GM23248 (cell line): ENCODE results near the gene EEF1A2.

Experiments used
- EZH2 ChIP-seq: fragments of 200-600 bp; sonication (generic); IDR thresholded peaks from 2 replicates; pipeline ENCODE4 v1.6.1; 2018; ENCODE audit warnings: antibody characterized with exemption, mild to moderate bottlenecking; ENCODE audit not compliant: insufficient read depth, poor library complexity, severe bottlenecking
- EZH2phosphoT487 ChIP-seq: fragments of 200-600 bp; sonication (generic); IDR thresholded peaks from 2 replicates; pipeline ENCODE4 v1.6.1; 2018; ENCODE audit warnings: antibody characterized with exemption, moderate library complexity, mild to moderate bottlenecking, low read depth; ENCODE audit not compliant: insufficient read depth

DNA sequence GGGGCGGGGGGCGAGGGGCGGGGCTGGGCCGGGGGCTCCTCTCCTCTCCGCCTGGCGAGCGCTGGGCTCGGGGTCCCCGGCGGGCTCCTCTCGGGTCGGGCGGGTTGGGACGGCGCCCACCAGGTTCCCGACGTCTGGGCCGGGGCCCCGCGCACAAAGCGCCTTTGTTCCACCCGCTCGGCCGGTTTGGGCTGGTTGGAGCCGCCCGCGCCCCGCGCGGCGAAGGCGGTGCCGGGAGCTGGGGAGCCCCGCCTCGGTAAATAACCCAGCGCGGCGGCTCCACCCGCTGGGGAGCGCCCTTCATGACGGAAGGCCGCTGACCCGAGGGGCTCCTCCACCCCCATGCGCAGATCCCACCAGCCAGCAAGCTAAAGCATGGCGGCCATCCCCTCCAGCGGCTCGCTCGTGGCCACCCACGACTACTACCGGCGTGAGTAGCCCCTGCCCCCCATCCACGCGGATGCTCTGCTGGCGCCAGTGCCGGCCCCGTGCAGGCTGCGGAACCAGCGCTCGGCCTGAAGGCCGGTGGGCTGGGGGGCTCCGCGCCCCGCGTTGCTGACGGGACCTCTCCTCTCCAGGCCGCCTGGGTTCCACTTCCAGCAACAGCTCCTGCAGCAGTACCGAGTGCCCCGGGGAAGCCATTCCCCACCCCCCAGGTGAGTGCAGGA lies 22.2 kb upstream of the EEF1A2 start:
- TF ChIP-seq EZH2 (no peak), EZH2phosphoT487 (no peak)
